Activated naive CD8-positive, alpha-beta T cell treated with anti-CD3 and anti-CD28 coated beads, Interleukin-2, amount 50 U/mL, for 24 hours (primary cell): ENCODE measurements around the gene ST3GAL2.
A peak's percentile ranks its signal among the peaks of the same experiment; 100 is the strongest.

ENCODE experiments used
- ATAC-seq: fragments of 150-1000 bp; cut with Tn5 transposase; one replicate; pipeline ENCODE4 v1.10.0; 2021
- DNase-seq: peaks from one replicate; pipeline ENCODE4 v3.0.0; 2021
- H3K27ac Mint-ChIP-seq: one replicate; pipeline ENCODE4 v1.8.0; 2021; ENCODE audit warnings: mild to moderate bottlenecking, mixed read lengths
- H3K27me3 Mint-ChIP-seq: one replicate; pipeline ENCODE4 v1.8.0; 2021; ENCODE audit warnings: mixed read lengths
- H3K36me3 Mint-ChIP-seq: one replicate; pipeline ENCODE4 v1.8.0; 2021; ENCODE audit warnings: low read depth, mixed read lengths
- H3K4me1 Mint-ChIP-seq: one replicate; pipeline ENCODE4 v1.8.0; 2021; ENCODE audit warnings: mixed read lengths
- H3K4me3 Mint-ChIP-seq: one replicate; pipeline ENCODE4 v1.8.0; 2021; ENCODE audit warnings: mild to moderate bottlenecking, moderate library complexity, mixed read lengths
- H3K9me3 Mint-ChIP-seq: one replicate; pipeline ENCODE4 v1.8.0; 2021; ENCODE audit warnings: mixed read lengths

ST3GAL2 gene

GRCh38 chr16:70472786-70473433 lies 34.0 kb upstream of the ST3GAL2 start:
- H3K4me3 Mint-ChIP-seq, result no peak overlapping the region
- no peak overlapping the region for H3K27ac Mint-ChIP-seq
- ATAC-seq (no peak), DNase-seq (no peak)
- no peaks in the 10 kb centered on the region for H3K9me3 Mint-ChIP-seq
- H3K27me3 Mint-ChIP-seq, result no peaks in the 10 kb centered on the region
- peaks cover 26% of the 10 kb centered on the region for H3K4me1 Mint-ChIP-seq
- H3K36me3 Mint-ChIP-seq, result peaks cover 1% of the 10 kb centered on the region

DNA sequence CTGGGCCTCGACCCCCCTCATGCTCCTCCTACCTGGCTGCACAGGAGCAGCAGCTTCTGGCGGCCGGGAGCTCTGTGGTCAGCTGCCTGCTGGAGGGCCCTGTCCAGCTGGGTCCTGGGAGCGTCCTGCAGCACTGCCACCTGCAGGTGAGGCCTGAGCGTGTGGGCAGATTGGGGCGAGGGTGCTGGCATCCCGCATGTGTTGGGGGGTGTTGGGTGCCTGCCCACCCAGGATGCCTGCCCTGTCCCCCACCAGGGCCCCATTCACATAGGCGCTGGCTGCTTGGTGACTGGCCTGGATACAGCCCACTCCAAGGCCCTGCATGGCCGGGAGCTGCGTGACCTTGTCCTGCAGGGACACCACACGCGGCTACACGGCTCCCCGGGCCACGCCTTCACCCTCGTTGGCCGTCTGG lies 32.0 kb upstream of the ST3GAL2 start:
- peaks cover 7% of the 10 kb centered on the region for H3K4me1 Mint-ChIP-seq
- ATAC-seq (no peak), DNase-seq (no peak)
- no peaks in the 10 kb centered on the region for H3K27me3 Mint-ChIP-seq
- H3K27ac Mint-ChIP-seq, result no peak overlapping the region
- no peak overlapping the region for H3K4me3 Mint-ChIP-seq
- no peaks in the 10 kb centered on the region for H3K9me3 Mint-ChIP-seq
- H3K36me3 Mint-ChIP-seq, result no peaks in the 10 kb centered on the region

DNA sequence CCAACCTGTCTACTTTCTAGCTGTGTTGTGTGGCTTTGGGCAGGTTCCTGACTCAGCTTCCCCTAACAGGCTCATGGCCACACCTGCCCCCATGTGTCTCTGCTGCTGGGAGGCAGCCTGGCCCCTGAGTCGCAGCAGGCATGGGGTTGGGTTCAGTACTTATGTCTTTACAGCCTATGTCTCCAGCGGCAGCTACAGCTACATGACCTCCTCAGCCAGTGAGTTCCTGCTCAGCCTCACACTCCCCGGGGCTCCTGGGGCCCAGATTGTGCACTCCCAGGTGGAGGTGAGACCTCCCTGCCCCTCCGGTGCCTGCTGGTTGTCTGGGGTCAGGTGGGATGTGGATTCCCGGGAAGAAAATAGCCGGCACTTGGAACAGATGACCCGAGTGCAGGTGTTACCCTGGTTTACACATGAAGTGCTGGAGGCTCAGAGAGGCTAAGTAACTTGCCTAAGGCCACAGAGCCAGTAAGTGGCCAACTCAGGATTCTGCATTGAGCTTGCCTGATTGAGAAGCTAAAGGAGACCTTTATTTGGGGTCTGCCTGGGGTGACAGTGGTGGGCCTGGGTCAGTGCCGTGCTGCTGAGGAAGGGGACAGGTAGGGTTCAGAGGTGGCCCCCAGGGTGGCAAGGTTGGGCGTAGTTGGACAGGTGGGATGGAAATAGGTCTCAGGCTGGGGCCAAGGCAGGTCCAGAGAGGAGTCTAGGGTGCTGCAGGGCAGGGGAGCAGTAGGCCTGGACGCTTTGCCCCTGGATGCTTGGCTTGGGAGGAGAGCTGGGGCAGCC lies 31.4 kb upstream of the ST3GAL2 start:
- H3K27ac Mint-ChIP-seq, result no peak overlapping the region
- DNase-seq, result no peak
- H3K4me1 Mint-ChIP-seq, result peaks cover 1% of the 10 kb centered on the region
- H3K4me3 Mint-ChIP-seq, result no peak overlapping the region
- no peaks in the 10 kb centered on the region for H3K27me3 Mint-ChIP-seq
- no peaks in the 10 kb centered on the region for H3K36me3 Mint-ChIP-seq
- ATAC-seq, result no peak
- H3K9me3 Mint-ChIP-seq, result no peaks in the 10 kb centered on the region

DNA sequence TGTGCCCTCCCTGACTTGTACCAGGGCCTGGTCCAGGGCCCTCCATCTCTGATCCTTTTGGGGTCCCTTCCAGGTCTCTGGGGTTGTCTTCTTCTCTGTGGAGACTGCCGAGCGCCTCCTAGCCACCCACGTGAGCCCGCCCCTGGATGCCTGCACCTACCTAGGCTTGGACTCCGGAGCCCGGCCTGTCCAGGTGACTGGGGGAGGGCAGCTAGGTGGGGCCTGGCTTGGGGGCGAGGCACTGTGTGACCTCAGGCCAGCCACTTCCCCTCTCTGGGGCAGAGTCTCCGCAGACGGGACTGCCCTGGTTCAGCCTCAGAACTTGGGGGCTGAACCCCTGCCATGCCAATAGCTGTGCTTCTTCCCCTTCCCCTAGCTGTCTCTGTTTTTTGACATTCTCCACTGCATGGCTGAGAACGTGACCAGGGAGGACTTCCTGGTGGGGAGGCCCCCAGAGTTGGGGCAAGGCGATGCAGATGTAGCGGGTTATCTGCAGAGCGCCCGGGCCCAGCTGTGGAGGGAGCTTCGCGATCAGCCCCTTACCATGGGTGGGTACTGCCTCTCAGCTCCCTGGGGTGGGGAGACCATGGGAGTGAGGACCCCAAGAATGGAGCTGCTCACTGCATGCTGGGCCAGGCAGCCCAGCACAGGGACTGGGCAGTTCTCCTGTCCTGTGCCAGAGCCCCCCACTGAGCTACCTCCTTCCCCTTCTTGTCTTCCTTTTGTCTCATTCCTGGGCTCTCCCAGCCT lies 30.1 kb upstream of the ST3GAL2 start:
- DNase-seq (no peak), ATAC-seq (no peak)
- Mint-ChIP-seq H3K4me1 (no peaks in the 10 kb centered on the region), H3K36me3 (peaks cover 1% of the 10 kb centered on the region), H3K4me3 (no peak overlapping the region), H3K27me3 (no peaks in the 10 kb centered on the region), H3K9me3 (no peaks in the 10 kb centered on the region), H3K27ac (no peak overlapping the region)

- ATAC-seq, result no peak
- no peak overlapping the region for H3K4me3 Mint-ChIP-seq
Observed at GRCh38 chr16:70467608-70468007, 28.7 kb upstream of the ST3GAL2 start.

GRCh38 chr16:70467113-70467512 lies 28.2 kb upstream of the ST3GAL2 start:
- no peak for DNase-seq
- peaks cover 1% of the 10 kb centered on the region for H3K36me3 Mint-ChIP-seq
- no peak for ATAC-seq
- no peaks in the 10 kb centered on the region for H3K4me1 Mint-ChIP-seq
- no peaks in the 10 kb centered on the region for H3K9me3 Mint-ChIP-seq
- no peak overlapping the region for H3K27ac Mint-ChIP-seq
- H3K4me3 Mint-ChIP-seq, result no peak overlapping the region
- H3K27me3 Mint-ChIP-seq, result no peaks in the 10 kb centered on the region

More at GRCh38 chr16:70467608-70468007, 28.7 kb upstream of the ST3GAL2 start:
- H3K27ac Mint-ChIP-seq, result no peak overlapping the region
- DNase-seq, result no peak
- H3K36me3 Mint-ChIP-seq, result peaks cover 1% of the 10 kb centered on the region
- H3K4me1 Mint-ChIP-seq, result no peaks in the 10 kb centered on the region
- no peaks in the 10 kb centered on the region for H3K27me3 Mint-ChIP-seq
- H3K9me3 Mint-ChIP-seq, result no peaks in the 10 kb centered on the region

- ATAC-seq (no peak), DNase-seq (no peak)
- peaks cover under 1% of the 10 kb centered on the region for H3K4me1 Mint-ChIP-seq
- peaks cover 1% of the 10 kb centered on the region for H3K36me3 Mint-ChIP-seq
- no peaks in the 10 kb centered on the region for H3K27me3 Mint-ChIP-seq
- H3K27ac Mint-ChIP-seq, result no peak overlapping the region
- no peak overlapping the region for H3K4me3 Mint-ChIP-seq
- no peaks in the 10 kb centered on the region for H3K9me3 Mint-ChIP-seq
Observed at GRCh38 chr16:70466805-70467076, 27.8 kb upstream of the ST3GAL2 start.

DNA sequence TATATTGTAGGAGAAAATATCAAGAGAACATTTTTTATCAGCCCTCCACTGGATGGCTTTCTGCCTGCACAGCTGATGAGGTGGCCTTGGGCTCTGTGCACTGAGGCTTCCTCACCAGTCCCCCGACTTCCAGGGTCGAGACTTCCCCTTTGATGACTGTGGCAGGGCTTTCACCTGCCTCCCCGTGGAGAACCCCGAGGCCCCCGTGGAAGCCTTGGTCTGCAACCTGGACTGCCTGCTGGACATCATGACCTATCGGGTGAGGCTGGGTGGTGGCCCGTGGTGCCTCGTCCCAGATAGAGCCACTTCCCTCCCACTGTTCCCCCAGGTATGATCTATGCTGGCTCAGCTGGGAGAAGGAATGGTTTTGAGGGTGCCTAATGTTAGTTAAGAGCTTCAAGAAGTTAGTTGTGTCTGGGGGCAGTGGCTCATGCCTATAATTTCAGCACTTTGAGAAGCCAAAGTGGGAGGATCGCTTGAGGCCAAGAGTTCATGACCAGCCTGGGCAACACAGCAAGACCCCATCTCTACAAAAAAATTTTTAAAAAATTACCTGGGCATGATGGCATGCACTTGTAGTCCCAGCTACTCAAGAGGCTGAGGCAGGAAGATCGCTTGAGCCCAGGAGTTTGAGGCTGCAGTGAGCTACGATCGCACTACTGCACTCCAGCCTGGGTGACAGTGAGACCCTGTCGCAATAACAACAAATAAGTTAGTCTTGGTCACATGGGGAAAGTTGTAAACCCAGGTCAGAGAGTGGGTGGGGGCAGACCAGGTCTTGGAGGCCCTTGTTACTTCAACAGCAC lies 27.3 kb upstream of the ST3GAL2 start:
- H3K27ac Mint-ChIP-seq, result no peak overlapping the region
- ATAC-seq (no peak), DNase-seq (no peak)
- H3K36me3 Mint-ChIP-seq, result peaks cover 1% of the 10 kb centered on the region
- no peak overlapping the region for H3K4me3 Mint-ChIP-seq
- no peaks in the 10 kb centered on the region for H3K9me3 Mint-ChIP-seq
- peaks cover 2% of the 10 kb centered on the region for H3K4me1 Mint-ChIP-seq
- no peaks in the 10 kb centered on the region for H3K27me3 Mint-ChIP-seq

DNA sequence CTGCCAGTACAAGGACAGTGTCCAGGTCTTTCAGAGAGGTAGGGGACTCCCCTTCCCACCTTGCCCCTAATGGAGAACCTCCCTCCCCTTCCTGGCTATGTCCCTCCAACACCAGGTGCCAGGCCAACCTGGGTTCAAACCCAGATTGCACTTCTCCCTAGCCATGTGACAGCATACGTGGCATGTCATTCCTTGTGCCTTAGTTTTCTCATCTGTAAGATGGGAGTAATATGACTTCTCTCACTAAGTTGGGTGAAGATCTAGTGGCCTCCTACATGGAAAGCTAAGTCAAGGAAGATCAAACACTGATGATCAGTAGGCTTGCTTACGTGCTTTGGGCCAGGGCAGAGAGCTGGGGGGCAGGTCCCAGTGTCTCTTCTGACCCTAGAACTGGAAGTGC lies 24.3 kb upstream of the ST3GAL2 start:
- Mint-ChIP-seq H3K4me3 (no peak overlapping the region), H3K36me3 (peaks cover 1% of the 10 kb centered on the region), H3K27ac (no peak overlapping the region), H3K9me3 (no peaks in the 10 kb centered on the region), H3K4me1 (peaks cover 2% of the 10 kb centered on the region), H3K27me3 (no peaks in the 10 kb centered on the region)
- DNase-seq, result no peak
- ATAC-seq, result no peak

DNA sequence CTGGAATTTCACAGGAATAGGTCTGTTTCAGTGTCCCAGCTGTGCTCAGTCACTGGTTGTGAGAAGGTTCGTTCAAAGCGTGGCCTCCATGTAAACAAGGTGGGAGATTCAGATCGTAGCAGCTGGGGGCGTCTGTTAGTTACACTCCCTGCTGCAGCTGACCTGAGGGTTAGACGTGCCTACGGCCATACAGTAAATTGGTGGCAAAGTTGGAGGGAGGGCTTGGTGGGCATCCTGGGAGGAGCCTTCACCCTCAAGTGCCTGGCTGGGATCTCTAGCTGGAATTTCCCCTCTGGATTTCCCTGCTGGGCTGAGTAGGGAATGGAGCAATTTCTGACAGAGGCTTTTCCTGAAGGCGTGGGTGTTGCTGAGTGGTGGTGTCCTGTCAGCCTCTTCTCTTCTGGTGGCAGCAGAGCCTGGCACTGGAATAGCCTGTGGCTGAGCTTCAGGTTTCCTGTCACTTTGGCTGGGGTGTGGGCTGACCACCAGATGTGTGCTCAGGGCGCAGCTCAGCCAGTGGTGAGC lies 21.9 kb upstream of the ST3GAL2 start:
- no peaks in the 10 kb centered on the region for H3K9me3 Mint-ChIP-seq
- ATAC-seq (no peak), DNase-seq (no peak)
- H3K27me3 Mint-ChIP-seq, result no peaks in the 10 kb centered on the region
- H3K36me3 Mint-ChIP-seq, result peaks cover 1% of the 10 kb centered on the region
- H3K4me3 Mint-ChIP-seq, result no peak overlapping the region
- no peak overlapping the region for H3K27ac Mint-ChIP-seq
- peaks cover 6% of the 10 kb centered on the region for H3K4me1 Mint-ChIP-seq

- DNase-seq (no peak), ATAC-seq (no peak)
- Mint-ChIP-seq H3K36me3 (no peaks in the 10 kb centered on the region), H3K4me1 (peaks cover 17% of the 10 kb centered on the region), H3K27me3 (no peaks in the 10 kb centered on the region), H3K27ac (peak overlapping the region; percentile 42), H3K4me3 (no peak overlapping the region), H3K9me3 (no peaks in the 10 kb centered on the region)
Observed at GRCh38 chr16:70457446-70458166, 18.7 kb upstream of the ST3GAL2 start.

- Mint-ChIP-seq H3K36me3 (no peaks in the 10 kb centered on the region), H3K9me3 (no peaks in the 10 kb centered on the region), H3K27me3 (no peaks in the 10 kb centered on the region), H3K4me3 (peak overlapping the region; percentile 88), H3K27ac (no peak overlapping the region), H3K4me1 (peaks cover 15% of the 10 kb centered on the region)
- ATAC-seq, result no peak
- no peak for DNase-seq
Observed at GRCh38 chr16:70455910-70456309, 17.0 kb upstream of the ST3GAL2 start.

DNA sequence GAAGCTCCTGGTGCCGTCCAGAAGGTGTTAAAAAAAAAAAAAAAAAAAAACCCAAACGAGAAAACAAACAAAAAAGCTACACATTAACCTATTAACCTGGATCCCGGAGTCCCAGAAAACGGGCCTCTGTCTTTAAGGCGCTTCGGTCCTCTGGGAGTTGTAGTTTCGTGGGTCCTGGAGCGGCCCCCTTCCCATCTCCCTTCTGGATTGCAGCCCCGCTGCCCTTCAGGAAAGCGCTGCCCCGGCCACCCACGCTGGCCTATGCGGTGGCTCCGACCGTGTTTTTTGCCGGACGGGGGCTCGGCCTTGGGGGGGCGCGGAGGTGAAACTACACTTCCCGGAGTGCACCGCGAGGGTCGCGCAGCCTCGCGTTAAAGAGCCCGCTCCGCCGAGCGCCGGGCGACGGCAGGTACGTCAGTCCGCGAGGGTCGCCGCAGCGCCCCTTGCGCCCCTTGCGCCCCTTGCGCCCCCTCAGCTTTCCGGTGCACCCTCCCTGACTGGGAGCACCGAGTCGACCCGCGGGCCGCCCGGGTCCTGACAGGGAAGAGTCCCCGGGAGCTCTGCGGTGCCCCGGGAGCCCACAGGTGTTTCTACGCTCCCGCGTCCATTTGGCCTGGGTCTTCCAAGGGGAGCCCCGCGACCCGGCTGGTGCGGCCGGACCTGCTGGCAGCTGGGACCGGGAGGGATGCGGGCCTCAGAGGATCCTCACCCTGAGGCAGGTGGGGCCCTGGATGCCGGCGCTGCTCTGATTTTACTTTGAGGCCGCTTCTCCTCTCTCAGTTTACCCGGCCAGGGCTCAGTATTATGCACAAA lies 15.5 kb upstream of the ST3GAL2 start, which contains the start of gene FCSK:
Gene FCSK, plus strand, starts transcription at position 374 of the 813 bp plus-strand sequence. CDS start 8,596 bp downstream, outside the sequence.
- H3K4me3 Mint-ChIP-seq, result peak within 1 kb of the TSS; percentile 88
- H3K27ac Mint-ChIP-seq, result peak within 1 kb of the TSS; percentile 89
- peaks cover 17% of the 10 kb centered on the region for H3K4me1 Mint-ChIP-seq
- DNase-seq, result peak; percentile 70
- H3K9me3 Mint-ChIP-seq, result no peaks in the 10 kb centered on the region
- peak; percentile 91 for ATAC-seq
- no peaks in the 10 kb centered on the region for H3K36me3 Mint-ChIP-seq
- no peaks in the 10 kb centered on the region for H3K27me3 Mint-ChIP-seq
